MCF 10A (cell line): ENCODE results near the gene PTGES3L. TPM values are rescaled to one million over a fixed set of nuclear protein-coding genes. Genes with fewer than 3 reads are reported as not detected.
"Not testable (repeated sequence)": the region's sequence is repeated elsewhere in the genome, so short reads cannot be mapped to it uniquely, and the experiment has no call there.

ENCODE experiments used
- BruUV-seq: library from RNA; stranded (reverse); fragments of 400-500 nt; replicated peaks from 2 replicates; lab custom pipeline; 2021; lab: Mats Ljungman, UMichigan
- CTCF ChIA-PET: fragments of 300-600 bp; sonication (Branson Sonifier 250); formaldehyde crosslinking; extraction: SDS; loops from one replicate; lab custom pipeline; 2021; ENCODE audit warnings: antibody characterized with exemption, inconsistent platforms; lab: Yijun Ruan, JAX
- POLR2A ChIA-PET: fragments of 300-600, 350-650 bp; sonication (Branson Sonifier 250); formaldehyde crosslinking; extraction: SDS; loops from one replicate; lab custom pipeline; 2020; ENCODE audit warnings: antibody characterized with exemption, inconsistent platforms; lab: Yijun Ruan, JAX
- DNase-seq: peaks from one replicate; pipeline ENCODE4 v3.0.0-alpha.2; 2018; ENCODE audit not compliant: unreplicated experiment
- H3K27ac Mint-ChIP-seq: one replicate; pipeline ENCODE4 v1.8.0; 2022; ENCODE audit warnings: mild to moderate bottlenecking, low read depth, mixed read lengths; ENCODE audit not compliant: unreplicated experiment
- H3K27me3 Mint-ChIP-seq: one replicate; pipeline ENCODE4 v1.8.0; 2022; ENCODE audit warnings: mixed read lengths; ENCODE audit not compliant: insufficient read depth, unreplicated experiment
- H3K36me3 Mint-ChIP-seq: one replicate; pipeline ENCODE4 v1.8.0; 2022; ENCODE audit warnings: mild to moderate bottlenecking, moderate library complexity, mixed read lengths; ENCODE audit not compliant: insufficient read depth, unreplicated experiment
- H3K4me1 Mint-ChIP-seq: one replicate; pipeline ENCODE4 v1.8.0; 2022; ENCODE audit warnings: mixed read lengths; ENCODE audit not compliant: insufficient read depth, unreplicated experiment
- H3K4me3 Mint-ChIP-seq: one replicate; pipeline ENCODE4 v1.8.0; 2022; ENCODE audit warnings: mild to moderate bottlenecking, moderate library complexity, mixed read lengths; ENCODE audit not compliant: unreplicated experiment
- H3K9me3 Mint-ChIP-seq: one replicate; pipeline ENCODE4 v1.8.0; 2022; ENCODE audit warnings: mixed read lengths; ENCODE audit not compliant: unreplicated experiment
- intact Hi-C: fragments of 100-400 bp; cut with micrococcal nuclease; formaldehyde crosslinking; loops from 2 replicates; pipeline ENCODE4 v1.14.1; 2022
- total RNA-seq: library from RNA; stranded (reverse); gene quantifications from 2 replicates; pipeline ENCODE4 v1.2.3, GENCODE V29; 2022
- TF ChIP-seq, protein P1 (sequence below): fragments of 200-600 bp; IDR thresholded peaks from one replicate; pipeline ENCODE4 v1.8.0; 2022; ENCODE audit warnings: antibody characterized with exemption, mild to moderate bottlenecking; ENCODE audit not compliant: unreplicated experiment

Gene PTGES3L
- total RNA-seq, 1 experiment from 2014 or later = 0.96 TPM

DNA sequence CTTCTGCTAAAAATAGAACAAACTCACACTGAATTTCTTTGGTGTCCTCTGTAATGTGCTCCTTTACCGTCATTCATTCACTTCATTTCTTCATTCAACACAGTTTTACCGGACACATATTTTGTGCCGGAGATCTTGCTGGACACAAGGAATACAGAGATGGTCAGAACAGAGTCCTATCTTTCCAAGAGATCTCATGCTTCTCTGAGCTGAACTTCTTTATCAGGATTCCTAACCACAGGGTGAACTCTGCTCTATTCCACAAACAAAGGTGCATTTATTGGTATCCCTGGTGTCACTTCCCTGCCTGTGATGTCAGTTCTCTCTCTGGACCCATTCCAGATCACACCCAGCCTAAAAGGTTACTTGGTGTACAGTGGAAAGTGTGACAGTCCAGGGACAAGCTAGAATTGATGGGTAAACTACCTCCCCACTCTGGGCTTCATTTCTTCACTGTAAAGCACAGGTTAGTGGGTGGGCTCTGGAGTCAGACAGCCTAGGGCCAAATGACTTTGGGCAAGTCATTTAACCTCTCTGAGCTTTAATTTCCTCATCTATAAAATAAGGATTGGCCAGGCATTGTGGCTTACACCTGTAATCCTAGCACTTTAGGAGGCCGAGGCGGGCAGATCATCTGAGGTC is 30.9 kb upstream of the PTGES3L start:
- CTCF ChIA-PET = interaction anchor here (0.6 kb wide), 1 partner anchor 13 kb away, joined by 4 read pairs; no protein-coding TSS in a partner anchor
- POLR2A ChIA-PET = interaction anchor here (0.7 to 4.1 kb wide), 4 partner anchors 10 to 574 kb away, joined by 3 to 25 read pairs (median 10); partner anchors contain the start of genes RPL27 and VAT1
- TF ChIP-seq, protein P1, sequence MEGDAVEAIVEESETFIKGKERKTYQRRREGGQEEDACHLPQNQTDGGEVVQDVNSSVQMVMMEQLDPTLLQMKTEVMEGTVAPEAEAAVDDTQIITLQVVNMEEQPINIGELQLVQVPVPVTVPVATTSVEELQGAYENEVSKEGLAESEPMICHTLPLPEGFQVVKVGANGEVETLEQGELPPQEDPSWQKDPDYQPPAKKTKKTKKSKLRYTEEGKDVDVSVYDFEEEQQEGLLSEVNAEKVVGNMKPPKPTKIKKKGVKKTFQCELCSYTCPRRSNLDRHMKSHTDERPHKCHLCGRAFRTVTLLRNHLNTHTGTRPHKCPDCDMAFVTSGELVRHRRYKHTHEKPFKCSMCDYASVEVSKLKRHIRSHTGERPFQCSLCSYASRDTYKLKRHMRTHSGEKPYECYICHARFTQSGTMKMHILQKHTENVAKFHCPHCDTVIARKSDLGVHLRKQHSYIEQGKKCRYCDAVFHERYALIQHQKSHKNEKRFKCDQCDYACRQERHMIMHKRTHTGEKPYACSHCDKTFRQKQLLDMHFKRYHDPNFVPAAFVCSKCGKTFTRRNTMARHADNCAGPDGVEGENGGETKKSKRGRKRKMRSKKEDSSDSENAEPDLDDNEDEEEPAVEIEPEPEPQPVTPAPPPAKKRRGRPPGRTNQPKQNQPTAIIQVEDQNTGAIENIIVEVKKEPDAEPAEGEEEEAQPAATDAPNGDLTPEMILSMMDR = no peak
- Mint-ChIP-seq H3K4me3 (no peak overlapping the region), H3K27ac (no peak overlapping the region), H3K4me1 (peaks cover 6% of the 10 kb centered on the region), H3K27me3 (no peaks in the 10 kb centered on the region), H3K9me3 (no peaks in the 10 kb centered on the region), H3K36me3 (peaks cover 22% of the 10 kb centered on the region)
- no TSS peak for BruUV-seq
- intact Hi-C loops = no loop called here
- DNase-seq = no peak

DNA sequence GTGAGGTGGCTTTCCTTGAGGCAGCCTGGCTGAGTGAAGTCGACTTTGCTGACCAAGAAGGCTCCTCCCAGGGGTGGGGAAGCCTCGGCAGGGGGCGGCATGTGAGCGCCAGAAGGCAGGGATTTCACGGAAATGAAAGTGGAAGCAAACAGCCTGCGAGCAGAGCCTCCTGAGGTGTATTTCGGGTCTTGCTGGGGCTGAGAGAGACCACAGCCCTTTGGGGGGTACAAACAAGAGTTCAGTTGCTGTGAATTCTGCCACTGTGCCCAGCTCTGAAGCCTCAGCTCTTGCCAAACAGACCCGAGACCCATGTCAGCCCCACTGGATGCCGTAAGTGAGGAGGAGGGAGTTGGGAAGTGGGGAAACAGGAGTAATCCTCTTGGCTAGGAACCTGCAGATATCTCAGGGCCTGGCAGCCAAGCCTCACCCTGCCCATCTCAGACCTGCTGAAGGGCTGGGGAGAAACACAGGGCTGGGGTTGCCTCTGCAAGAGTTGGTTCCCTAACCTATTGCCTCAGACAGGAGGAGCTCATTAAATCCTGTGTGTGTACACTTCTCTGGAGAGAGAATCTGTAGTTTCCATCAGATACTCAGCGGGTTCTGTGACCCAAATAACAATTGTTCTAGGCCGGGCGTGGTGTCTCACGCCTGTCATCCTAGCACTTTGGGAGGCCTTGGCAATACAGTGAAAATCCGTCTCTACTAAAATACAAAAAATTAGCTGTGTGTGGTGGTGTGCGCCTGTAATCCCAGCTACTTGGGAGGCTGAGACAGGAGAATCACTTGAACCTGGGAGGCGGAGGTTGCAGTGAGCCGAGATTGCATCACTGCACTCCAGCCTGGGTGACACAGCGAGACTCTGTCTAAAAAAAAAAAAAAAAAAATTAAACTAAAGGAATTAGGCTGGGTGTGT is 27.0 kb upstream of the PTGES3L start, which contains the start of gene IFI35:
IFI35 (plus strand) TSS at position 146 of the 913 bp plus-strand sequence; CDS start at position 310, 164 bp downstream.
- Mint-ChIP-seq H3K27me3 (no peaks in the 10 kb centered on the region), H3K4me3 (peak within 1 kb of the TSS; percentile 96), H3K4me1 (peaks cover 11% of the 10 kb centered on the region), H3K27ac (peak within 1 kb of the TSS; percentile 98), H3K36me3 (peaks cover 34% of the 10 kb centered on the region), H3K9me3 (no peaks in the 10 kb centered on the region)
- ChIA-PET POLR2A (interaction anchor here (0.6 to 3.4 kb wide), 12 partner anchors 9 to 412 kb away, joined by 3 to 37 read pairs (median 4); partner anchors contain the start of genes BECN1, NBR1, RND2 and RPL27), CTCF (interaction anchor here (1.0 kb wide), 1 partner anchor 12 kb away, joined by 3 read pairs; no protein-coding TSS in a partner anchor)
- no TSS peak for BruUV-seq
- TF ChIP-seq, protein P1 = no peak
- intact Hi-C loops = loop anchor here (5.0 kb wide), 1 partner anchor 165 kb away; the partner anchor contains the start of gene NBR1
- DNase-seq = peak; percentile 86

DNA sequence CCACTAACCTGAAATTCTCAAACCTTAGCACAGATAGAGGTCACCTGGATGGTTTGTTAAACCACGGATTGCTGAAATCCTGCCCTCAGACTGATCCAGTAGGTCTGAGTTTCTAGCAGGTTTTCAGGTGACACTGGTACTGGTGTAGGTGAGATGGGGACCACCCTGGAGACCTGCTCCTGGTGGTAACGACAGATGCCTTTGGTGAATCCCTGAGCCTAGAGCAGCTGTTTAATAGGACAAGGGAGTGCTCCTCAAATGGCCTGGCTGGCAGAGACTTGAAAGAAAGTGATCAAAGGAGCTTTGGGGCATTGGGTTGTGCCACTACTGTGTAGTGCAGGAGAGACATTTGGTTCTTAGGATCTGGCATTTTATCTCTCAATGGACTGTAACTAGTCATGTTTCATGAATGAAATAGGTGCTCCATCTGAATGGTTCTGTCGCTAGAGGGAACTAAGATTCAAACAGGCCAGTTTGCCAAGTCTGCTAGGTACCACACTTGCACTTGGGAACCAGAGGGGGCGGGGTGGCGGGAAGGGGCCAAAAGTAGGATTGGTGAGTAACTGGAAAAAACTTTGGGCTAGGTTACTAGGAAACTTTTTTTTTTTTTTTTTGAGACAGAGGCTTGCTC is 23.8 kb upstream of the PTGES3L start:
- intact Hi-C loops = no loop called here
- Mint-ChIP-seq H3K36me3 (peaks cover 67% of the 10 kb centered on the region), H3K9me3 (no peaks in the 10 kb centered on the region), H3K27me3 (no peaks in the 10 kb centered on the region), H3K27ac (peak overlapping the region; percentile 35), H3K4me1 (peaks cover 18% of the 10 kb centered on the region), H3K4me3 (no peak overlapping the region)
- TF ChIP-seq, protein P1 = no peak
- BruUV-seq = no TSS peak
- ChIA-PET POLR2A (interaction anchor here (0.6 to 1.4 kb wide), 2 partner anchors 78 to 168 kb away, joined by 3 read pairs; no protein-coding TSS in a partner anchor), CTCF (no interaction called here)
- DNase-seq = peak; percentile 82

DNA sequence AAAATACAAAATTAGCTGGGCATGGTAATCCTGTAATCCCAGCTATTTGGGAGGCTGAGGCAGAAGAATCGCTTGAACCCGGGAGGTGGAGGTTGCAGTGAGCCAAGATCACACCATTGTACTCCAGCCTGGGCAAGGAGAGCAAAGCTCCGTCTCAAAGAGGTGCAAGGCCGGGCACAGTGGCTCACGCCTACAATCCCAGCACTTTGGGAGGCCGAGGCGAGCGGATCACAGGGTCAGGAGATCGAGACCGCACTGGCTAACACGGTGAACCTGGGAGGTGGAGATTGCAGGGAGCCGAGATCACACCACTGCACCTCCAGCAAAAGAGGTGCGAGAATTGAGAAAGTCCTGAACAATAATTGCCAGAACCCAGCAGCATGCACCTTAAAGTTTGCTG is 21.0 kb upstream of the PTGES3L start:
- Mint-ChIP-seq H3K4me1 (peaks cover 23% of the 10 kb centered on the region), H3K36me3 (peaks cover 73% of the 10 kb centered on the region), H3K4me3 (peak overlapping the region; percentile 65)
- H3K27ac Mint-ChIP-seq, BruUV-seq, H3K9me3 Mint-ChIP-seq, H3K27me3 Mint-ChIP-seq, intact Hi-C loops: not testable (repeated sequence)
- CTCF ChIA-PET = interaction anchor here (1.0 to 1.4 kb wide), 2 partner anchors 32 to 158 kb away, joined by 4 to 6 read pairs; no protein-coding TSS in a partner anchor
- POLR2A ChIA-PET = interaction anchor here (0.6 to 2.2 kb wide), 8 partner anchors 10 to 418 kb away, joined by 3 to 20 read pairs (median 4); partner anchors contain the start of genes RUNDC1 and VAT1
- peak; percentile 9 for DNase-seq
